Duodenal mucosa (tissue), 2 donors: ENCODE measurements around the gene HOXB8.

ENCODE experiments used
- H3K27ac ChIP-seq: one replicate; pipeline ENCODE4 v1.7.0; 2013; ENCODE audit warnings: low read depth, low read length
- H3K27me3 ChIP-seq, 2 donors: one replicate each; pipeline ENCODE4 v1.7.0; 2013; ENCODE audit warnings: low read length in 2 of 2, control low read depth in 1 of 2; ENCODE audit not compliant: insufficient read depth in 2 of 2, control insufficient read depth in 1 of 2
- H3K36me3 ChIP-seq, 2 donors: one replicate each; pipeline ENCODE4 v1.7.0; 2013; ENCODE audit warnings: low read length in 2 of 2, control low read depth in 1 of 2; ENCODE audit not compliant: insufficient read depth in 2 of 2, control insufficient read depth in 1 of 2
- H3K4me1 ChIP-seq, 2 donors: one replicate each; pipeline ENCODE4 v1.7.0; 2013; ENCODE audit warnings: low read length in 2 of 2, control low read depth in 1 of 2; ENCODE audit not compliant: insufficient read depth in 2 of 2, control insufficient read depth in 1 of 2
- H3K4me3 ChIP-seq, 2 donors: one replicate each; pipeline ENCODE4 v1.7.0; 2013; ENCODE audit warnings: low read length in 2 of 2, low read depth in 1 of 2
- H3K9ac ChIP-seq, 2 donors: one replicate each; pipeline ENCODE4 v1.7.0; 2013; ENCODE audit warnings: low read length in 2 of 2, low read depth in 1 of 2
- H3K9me3 ChIP-seq, 2 donors: one replicate each; pipeline ENCODE4 v1.7.0; 2013; ENCODE audit warnings: low read length in 2 of 2, control low read depth in 1 of 2; ENCODE audit not compliant: control insufficient read depth in 1 of 2

HOXB8 gene

GRCh38 chr17:48579471-48579759 is 35.7 kb downstream of the HOXB8 start:
- Histone ChIP-seq H3K4me3 (peak overlapping the region; percentile 21 to 57), H3K9me3 (no peaks in the 10 kb centered on the region), H3K9ac (peak overlapping the region in 1 of 2 donors; percentile 69), H3K27ac (peak overlapping the region; percentile 45), H3K4me1 (peaks cover 0 to 11% of the 10 kb centered on the region in 2 donors), H3K36me3 (no peaks in the 10 kb centered on the region), H3K27me3 (peaks cover 58 to 87% of the 10 kb centered on the region in 2 donors)

- Histone ChIP-seq H3K4me3 (peak overlapping the region; percentile 57 to 59), H3K9me3 (no peaks in the 10 kb centered on the region), H3K27me3 (peaks cover 57 to 87% of the 10 kb centered on the region in 2 donors), H3K27ac (peak overlapping the region; percentile 77), H3K9ac (peak overlapping the region; percentile 37 to 69), H3K4me1 (peaks cover 0 to 11% of the 10 kb centered on the region in 2 donors), H3K36me3 (no peaks in the 10 kb centered on the region)
These were observed 36.2 kb downstream of the HOXB8 start for GRCh38 chr17:48578616-48579470.

- no peaks in the 10 kb centered on the region for H3K36me3 ChIP-seq
- peak within 1 kb of the TSS; percentile 57 to 59 for H3K4me3 ChIP-seq
- peak within 1 kb of the TSS; percentile 77 for H3K27ac ChIP-seq
- peaks cover 0 to 5% of the 10 kb centered on the region in 2 donors for H3K4me1 ChIP-seq
- peaks cover 58 to 87% of the 10 kb centered on the region in 2 donors for H3K27me3 ChIP-seq
- H3K9ac ChIP-seq, result peak within 1 kb of the TSS; percentile 46 to 69
- no peaks in the 10 kb centered on the region for H3K9me3 ChIP-seq
These were observed 37.0 kb downstream of the HOXB8 start, which contains the start of gene HOXB4 for GRCh38 chr17:48577946-48578615. TSS of gene HOXB4 (minus strand) at chr17:48578350. CDS start at chr17:48578319, 31 bp downstream.

- Histone ChIP-seq H3K27me3 (peaks cover 58 to 87% of the 10 kb centered on the region in 2 donors), H3K4me3 (peak overlapping the region; percentile 52 to 57), H3K9ac (peak overlapping the region; percentile 46 to 54), H3K27ac (peak overlapping the region; percentile 57), H3K9me3 (no peaks in the 10 kb centered on the region), H3K4me1 (peaks cover 0 to 5% of the 10 kb centered on the region in 2 donors), H3K36me3 (no peaks in the 10 kb centered on the region)
These were observed 37.7 kb downstream of the HOXB8 start for GRCh38 chr17:48577330-48577945.

- Histone ChIP-seq H3K27me3 (peaks cover 62 to 87% of the 10 kb centered on the region in 2 donors), H3K4me3 (peak overlapping the region; percentile 52 to 57), H3K4me1 (peaks cover 0 to 5% of the 10 kb centered on the region in 2 donors), H3K27ac (peak overlapping the region; percentile 81), H3K9me3 (no peaks in the 10 kb centered on the region), H3K36me3 (no peaks in the 10 kb centered on the region), H3K9ac (peak overlapping the region; percentile 46 to 54)
These were observed 38.4 kb downstream of the HOXB8 start for GRCh38 chr17:48576479-48577309.

GRCh38 chr17:48575673-48576478 is 39.2 kb downstream of the HOXB8 start:
- Histone ChIP-seq H3K27ac (peak overlapping the region; percentile 81), H3K9ac (peak overlapping the region; percentile 3 to 9), H3K9me3 (no peaks in the 10 kb centered on the region), H3K27me3 (peaks cover 62 to 87% of the 10 kb centered on the region in 2 donors), H3K4me1 (peaks cover 0 to 5% of the 10 kb centered on the region in 2 donors), H3K36me3 (no peaks in the 10 kb centered on the region), H3K4me3 (peak overlapping the region in 1 of 2 donors; percentile 9)

GRCh38 chr17:48575066-48575582 is 40.0 kb downstream of the HOXB8 start:
- Histone ChIP-seq H3K27ac (peak overlapping the region; percentile 30), H3K36me3 (no peaks in the 10 kb centered on the region), H3K9me3 (no peaks in the 10 kb centered on the region), H3K4me3 (no peak overlapping the region), H3K4me1 (peaks cover 0 to 5% of the 10 kb centered on the region in 2 donors), H3K27me3 (peaks cover 62 to 87% of the 10 kb centered on the region in 2 donors), H3K9ac (no peak overlapping the region)

GRCh38 chr17:48574505-48575065 is 40.5 kb downstream of the HOXB8 start:
- Histone ChIP-seq H3K36me3 (no peaks in the 10 kb centered on the region), H3K27ac (no peak overlapping the region), H3K4me3 (peak overlapping the region in 1 of 2 donors; percentile 23), H3K9ac (no peak overlapping the region), H3K9me3 (no peaks in the 10 kb centered on the region), H3K4me1 (peaks cover 4 to 5% of the 10 kb centered on the region in 2 donors), H3K27me3 (peaks cover 64 to 89% of the 10 kb centered on the region in 2 donors)
